HG02642 (cell line): ENCODE measurements around the gene DCAKD.
A peak's percentile ranks its signal among the peaks of the same experiment; 100 is the strongest.

Source experiments
- ATAC-seq: cut with Tn5 transposase; IDR thresholded peaks from one replicate; pipeline ENCODE4 v1.9.1; 2021; ENCODE audit warnings: mild to moderate bottlenecking; ENCODE audit not compliant: unreplicated experiment, poor library complexity

Gene DCAKD

GRCh38 chr17:45051060-45051719 lies at the start of gene DCAKD:
DCAKD (minus strand) TSS chr17:45051632; CDS start chr17:45034885, 16,747 bp downstream.
- ATAC-seq = peak; percentile 95

- no peak for ATAC-seq
Observed at GRCh38 chr17:45098869-45099616, 47.6 kb upstream of the DCAKD start.

GRCh38 chr17:45098081-45098868 lies 46.8 kb upstream of the DCAKD start:
- no peak for ATAC-seq

- ATAC-seq = no peak
Observed at GRCh38 chr17:45096926-45097325, 45.5 kb upstream of the DCAKD start.

- no peak for ATAC-seq
Observed at GRCh38 chr17:45096141-45096540, 44.7 kb upstream of the DCAKD start.

- no peak for ATAC-seq
Observed at GRCh38 chr17:45093444-45094110, 42.1 kb upstream of the DCAKD start.

GRCh38 chr17:45092911-45093430 lies 41.5 kb upstream of the DCAKD start:
- no peak for ATAC-seq

GRCh38 chr17:45091778-45092425 lies 40.5 kb upstream of the DCAKD start:
- no peak for ATAC-seq

GRCh38 chr17:45090711-45091110 lies 39.3 kb upstream of the DCAKD start:
- ATAC-seq = no peak

GRCh38 chr17:45088741-45089140 lies 37.3 kb upstream of the DCAKD start:
- ATAC-seq = no peak

- no peak for ATAC-seq
Observed at GRCh38 chr17:45087978-45088377, 36.5 kb upstream of the DCAKD start.

GRCh38 chr17:45087504-45087975 lies 36.1 kb upstream of the DCAKD start:
- no peak for ATAC-seq

GRCh38 chr17:45086865-45087503 lies 35.6 kb upstream of the DCAKD start:
- no peak for ATAC-seq

- ATAC-seq = no peak
Observed at GRCh38 chr17:45086391-45086790, 35.0 kb upstream of the DCAKD start.

- ATAC-seq = no peak
Observed at GRCh38 chr17:45081047-45081703, 29.7 kb upstream of the DCAKD start.

- ATAC-seq = no peak
Observed at GRCh38 chr17:45077643-45078042, 26.2 kb upstream of the DCAKD start.

GRCh38 chr17:45073414-45074070 lies 22.1 kb upstream of the DCAKD start:
- no peak for ATAC-seq

GRCh38 chr17:45070809-45071208 lies 19.4 kb upstream of the DCAKD start:
- no peak for ATAC-seq
